ENCODE measurements around the gene SLC5A5.

Gene SLC5A5

GRCh38 chr19:17841810-17842662 is 29.7 kb upstream of the SLC5A5 start:
- Mint-ChIP-seq H3K27me3 (no peaks in the 10 kb centered on the region), H3K4me3 (no peak overlapping the region), H3K9me3 (ENCODE audit: low read depth) (no peaks in the 10 kb centered on the region), H3K27ac (no peak overlapping the region), H3K4me1 (ENCODE audit: low read depth) (peaks cover 37% of the 10 kb centered on the region), H3K36me3 (peaks cover 7% of the 10 kb centered on the region)

- Mint-ChIP-seq H3K4me3 (no peak overlapping the region), H3K9me3 (ENCODE audit: low read depth) (no peaks in the 10 kb centered on the region), H3K4me1 (ENCODE audit: low read depth) (peaks cover 36% of the 10 kb centered on the region), H3K27me3 (no peaks in the 10 kb centered on the region), H3K27ac (no peak overlapping the region), H3K36me3 (peaks cover 6% of the 10 kb centered on the region)
Measured at GRCh38 chr19:17842663-17843291, 29.0 kb upstream of the SLC5A5 start.

- peak overlapping the region; percentile 77 for H3K27ac Mint-ChIP-seq
- peaks cover 38% of the 10 kb centered on the region for H3K4me1 Mint-ChIP-seq (ENCODE audit: low read depth)
- no peak overlapping the region for H3K4me3 Mint-ChIP-seq
- H3K27me3 Mint-ChIP-seq: no peaks in the 10 kb centered on the region
- peaks cover 3% of the 10 kb centered on the region for H3K36me3 Mint-ChIP-seq
- no peaks in the 10 kb centered on the region for H3K9me3 Mint-ChIP-seq (ENCODE audit: low read depth)
Measured at GRCh38 chr19:17843292-17843827, 28.4 kb upstream of the SLC5A5 start.

- H3K4me1 Mint-ChIP-seq (ENCODE audit: low read depth): peaks cover 44% of the 10 kb centered on the region
- H3K36me3 Mint-ChIP-seq: peaks cover 3% of the 10 kb centered on the region
Measured at GRCh38 chr19:17843908-17844490, 27.7 kb upstream of the SLC5A5 start.

GRCh38 chr19:17846146-17846545 is 25.6 kb upstream of the SLC5A5 start:
- Mint-ChIP-seq H3K4me1 (ENCODE audit: low read depth) (peaks cover 56% of the 10 kb centered on the region), H3K27ac (peak overlapping the region; percentile 98), H3K9me3 (ENCODE audit: low read depth) (no peaks in the 10 kb centered on the region), H3K4me3 (peak overlapping the region; percentile 90), H3K36me3 (no peaks in the 10 kb centered on the region), H3K27me3 (no peaks in the 10 kb centered on the region)

More at GRCh38 chr19:17843908-17844490, 27.7 kb upstream of the SLC5A5 start:
- no peaks in the 10 kb centered on the region for H3K27me3 Mint-ChIP-seq
- H3K9me3 Mint-ChIP-seq (ENCODE audit: low read depth): no peaks in the 10 kb centered on the region
- peak overlapping the region; percentile 77 for H3K27ac Mint-ChIP-seq
- H3K4me3 Mint-ChIP-seq: peak overlapping the region; percentile 90

GRCh38 chr19:17847538-17848366 is 24.0 kb upstream of the SLC5A5 start, which contains the start of gene JAK3:
TSS of gene JAK3 (minus strand) at chr19:17847982. CDS start at chr19:17844417, 3,565 bp downstream.
- H3K4me3 Mint-ChIP-seq: peak within 1 kb of the TSS; percentile 90
- no peaks in the 10 kb centered on the region for H3K9me3 Mint-ChIP-seq (ENCODE audit: low read depth)
- H3K36me3 Mint-ChIP-seq: no peaks in the 10 kb centered on the region
- peak within 1 kb of the TSS; percentile 98 for H3K27ac Mint-ChIP-seq
- peaks cover 63% of the 10 kb centered on the region for H3K4me1 Mint-ChIP-seq (ENCODE audit: low read depth)
- H3K27me3 Mint-ChIP-seq: no peaks in the 10 kb centered on the region

GRCh38 chr19:17848595-17849292 is 23.0 kb upstream of the SLC5A5 start:
- no peaks in the 10 kb centered on the region for H3K9me3 Mint-ChIP-seq (ENCODE audit: low read depth)
- H3K27ac Mint-ChIP-seq: peak overlapping the region; percentile 98
- no peaks in the 10 kb centered on the region for H3K36me3 Mint-ChIP-seq
- H3K4me1 Mint-ChIP-seq (ENCODE audit: low read depth): peaks cover 57% of the 10 kb centered on the region
- peak overlapping the region; percentile 47 for H3K4me3 Mint-ChIP-seq
- H3K27me3 Mint-ChIP-seq: no peaks in the 10 kb centered on the region

GRCh38 chr19:17854061-17854460 is 17.7 kb upstream of the SLC5A5 start:
- H3K27ac Mint-ChIP-seq: no peak overlapping the region
- no peaks in the 10 kb centered on the region for H3K9me3 Mint-ChIP-seq (ENCODE audit: low read depth)
- no peaks in the 10 kb centered on the region for H3K27me3 Mint-ChIP-seq
- H3K36me3 Mint-ChIP-seq: no peaks in the 10 kb centered on the region
- H3K4me3 Mint-ChIP-seq: no peak overlapping the region
- peaks cover 31% of the 10 kb centered on the region for H3K4me1 Mint-ChIP-seq (ENCODE audit: low read depth)

- peaks cover 19% of the 10 kb centered on the region for H3K4me1 Mint-ChIP-seq (ENCODE audit: low read depth)
- no peak overlapping the region for H3K27ac Mint-ChIP-seq
- no peaks in the 10 kb centered on the region for H3K9me3 Mint-ChIP-seq (ENCODE audit: low read depth)
- no peak overlapping the region for H3K4me3 Mint-ChIP-seq
- no peaks in the 10 kb centered on the region for H3K27me3 Mint-ChIP-seq
- H3K36me3 Mint-ChIP-seq: peaks cover 6% of the 10 kb centered on the region
Measured at GRCh38 chr19:17855280-17856152, 16.2 kb upstream of the SLC5A5 start.

- H3K27me3 Mint-ChIP-seq: no peaks in the 10 kb centered on the region
- H3K36me3 Mint-ChIP-seq: peaks cover 20% of the 10 kb centered on the region
- peak within 1 kb of the TSS; percentile 98 for H3K4me3 Mint-ChIP-seq
- H3K9me3 Mint-ChIP-seq (ENCODE audit: low read depth): no peaks in the 10 kb centered on the region
- peak within 1 kb of the TSS; percentile 100 for H3K27ac Mint-ChIP-seq
- peaks cover 26% of the 10 kb centered on the region for H3K4me1 Mint-ChIP-seq (ENCODE audit: low read depth)
Measured at GRCh38 chr19:17859533-17860330, 12.0 kb upstream of the SLC5A5 start, which contains the start of gene RPL18A. TSS of gene RPL18A (plus strand) at chr19:17859910. CDS start at chr19:17859957, 47 bp downstream.

GRCh38 chr19:17860331-17860992 is 11.3 kb upstream of the SLC5A5 start:
- H3K9me3 Mint-ChIP-seq (ENCODE audit: low read depth): no peaks in the 10 kb centered on the region
- H3K36me3 Mint-ChIP-seq: peaks cover 20% of the 10 kb centered on the region
- peak overlapping the region; percentile 98 for H3K4me3 Mint-ChIP-seq
- peaks cover 23% of the 10 kb centered on the region for H3K4me1 Mint-ChIP-seq (ENCODE audit: low read depth)
- H3K27me3 Mint-ChIP-seq: no peaks in the 10 kb centered on the region
- peak overlapping the region; percentile 100 for H3K27ac Mint-ChIP-seq

GRCh38 chr19:17860993-17861360 is 10.8 kb upstream of the SLC5A5 start:
- Mint-ChIP-seq H3K4me1 (ENCODE audit: low read depth) (peaks cover 20% of the 10 kb centered on the region), H3K9me3 (ENCODE audit: low read depth) (no peaks in the 10 kb centered on the region), H3K4me3 (peak overlapping the region; percentile 98), H3K36me3 (peaks cover 20% of the 10 kb centered on the region), H3K27ac (peak overlapping the region; percentile 100), H3K27me3 (no peaks in the 10 kb centered on the region)

All from activated naive CD8-positive, alpha-beta T cell (primary cell).